ENCODE data around the gene TNFRSF14.

- TF ChIP-seq POLR2A (IDR thresholded peaks at IDR 0.05; ENCODE audit: low read depth, low read length) (no peak), TAF1 (IDR thresholded peaks at IDR 0.05; ENCODE audit: borderline replicate concordance, low read depth, low read length) (no peak), POLR2AphosphoS5 (IDR thresholded peaks at IDR 0.05; ENCODE audit: low read depth, low read length) (no peak)
Measured at GRCh38 chr1:2552189-2552588, 4.0 kb upstream of the TNFRSF14 start.
